ENCODE results near the gene IL7R.
"Not testable (repeated sequence)": the region's sequence is repeated elsewhere in the genome, so short reads cannot be mapped to it uniquely, and the experiment has no call there.

Gene IL7R

GRCh38 chr5:35879096-35879495 lies 22.4 kb downstream of the IL7R start:
- DNase-seq = no peak

- no peak for DNase-seq
Measured at GRCh38 chr5:35879649-35880048, 23.0 kb downstream of the IL7R start.

- DNase-seq = no peak
Measured at GRCh38 chr5:35880156-35880555, 23.5 kb downstream of the IL7R start.

- no peak for DNase-seq
Measured at GRCh38 chr5:35881758-35882157, 25.1 kb downstream of the IL7R start.

GRCh38 chr5:35884191-35884769 lies 27.6 kb downstream of the IL7R start:
- DNase-seq = no peak

- no peak for DNase-seq
Measured at GRCh38 chr5:35884773-35885172, 28.1 kb downstream of the IL7R start.

- DNase-seq = no peak
Measured at GRCh38 chr5:35886381-35886780, 29.7 kb downstream of the IL7R start.

- DNase-seq = no peak
Measured at GRCh38 chr5:35887321-35888100, 30.8 kb downstream of the IL7R start.

- no peak for DNase-seq
Measured at GRCh38 chr5:35890021-35891020, 33.6 kb downstream of the IL7R start.

GRCh38 chr5:35892799-35893198 lies 36.1 kb downstream of the IL7R start:
- not testable (repeated sequence) for DNase-seq

- DNase-seq = no peak
Measured at GRCh38 chr5:35894131-35894530, 37.4 kb downstream of the IL7R start.

GRCh38 chr5:35898952-35899660 lies 42.4 kb downstream of the IL7R start:
- DNase-seq = no peak

- no peak for DNase-seq
Measured at GRCh38 chr5:35899800-35900199, 43.1 kb downstream of the IL7R start.

GRCh38 chr5:35900972-35901695 lies 44.4 kb downstream of the IL7R start:
- DNase-seq = no peak

GRCh38 chr5:35902046-35902672 lies 45.5 kb downstream of the IL7R start:
- no peak for DNase-seq

GRCh38 chr5:35903631-35904203 lies 47.0 kb downstream of the IL7R start:
- no peak for DNase-seq

GRCh38 chr5:35904443-35905132 lies 47.9 kb downstream of the IL7R start:
- no peak for DNase-seq

- DNase-seq = no peak
Measured at GRCh38 chr5:35908228-35908627, 51.5 kb downstream of the IL7R start.

- no peak for DNase-seq
Measured at GRCh38 chr5:35908814-35909213, 52.1 kb downstream of the IL7R start.

GRCh38 chr5:35919191-35919590 lies 62.5 kb downstream of the IL7R start:
- DNase-seq = no peak

GRCh38 chr5:35920890-35921289 lies 64.2 kb downstream of the IL7R start:
- no peak for DNase-seq

Measured in activated CD4-positive, alpha-beta T cell treated with anti-CD3 and anti-CD28 coated beads, Interleukin-2, amount 50 U/mL, for 1 hour (primary cell).